Smooth muscle cell (in vitro differentiated cells): ENCODE data around the gene ANXA6. TPM values are rescaled to one million over a fixed set of nuclear protein-coding genes. Genes with fewer than 3 reads are reported as not detected.

Experiments used
- DNase-seq: peaks from one replicate; lab custom pipeline; 2025; ENCODE audit not compliant: unreplicated experiment; lab: John Stamatoyannopoulos, UW
- H2AFZ ChIP-seq: fragments of 200-600 bp; sonication (generic); 2 replicates; pipeline ENCODE4 v1.6.0; 2016; ENCODE audit warnings: antibody characterized with exemption, low read depth, mild to moderate bottlenecking
- H3F3A ChIP-seq: fragments of 200-600 bp; sonication (generic); 2 replicates; pipeline ENCODE4 v1.6.0; 2017; ENCODE audit warnings: antibody characterized with exemption, low read depth
- H3K27ac ChIP-seq: fragments of 200-600 bp; sonication (generic); 2 replicates; pipeline ENCODE4 v1.5.1; 2016; ENCODE audit warnings: low read depth, mild to moderate bottlenecking
- H3K27me3 ChIP-seq: fragments of 200-600 bp; sonication (generic); 2 replicates; pipeline ENCODE4 v1.6.1; 2016; ENCODE audit warnings: low read depth, mild to moderate bottlenecking
- H3K36me3 ChIP-seq: fragments of 200-600 bp; sonication (generic); 2 replicates; pipeline ENCODE4 v1.5.1; 2016; ENCODE audit warnings: low read depth
- H3K4me1 ChIP-seq: fragments of 200-600 bp; sonication (generic); 2 replicates; pipeline ENCODE4 v1.5.1; 2016; ENCODE audit warnings: low read depth
- H3K4me2 ChIP-seq: fragments of 200-600 bp; sonication (generic); 2 replicates; pipeline ENCODE4 v1.6.0; 2016; ENCODE audit warnings: mild to moderate bottlenecking
- H3K4me3 ChIP-seq: fragments of 200-600 bp; sonication (generic); 2 replicates; pipeline ENCODE4 v1.5.1; 2016; ENCODE audit warnings: mild to moderate bottlenecking
- H3K79me2 ChIP-seq: fragments of 200-600 bp; sonication (generic); 2 replicates; pipeline ENCODE4 v1.6.0; 2016; ENCODE audit warnings: low read depth, mild to moderate bottlenecking
- H3K9ac ChIP-seq: fragments of 200-600 bp; sonication (generic); 2 replicates; pipeline ENCODE4 v1.6.0; 2016; ENCODE audit warnings: low read depth
- H3K9me3 ChIP-seq: fragments of 200-600 bp; sonication (generic); replicated peaks from 2 replicates; pipeline ENCODE4 v1.5.1; 2016; ENCODE audit warnings: low read depth
- H4K20me1 ChIP-seq: fragments of 200-600 bp; sonication (generic); 2 replicates; pipeline ENCODE4 v1.6.0; 2016; ENCODE audit warnings: low read depth
- WGBS: methylation state at CpG from one replicate; pipeline ENCODE4 v1.1.7; 2016; ENCODE audit warnings: low lambda C conversion rate; 5-methylcytosine and 5-hydroxymethylcytosine counted together
- polyA plus RNA-seq: library from polyadenylated mRNA; unstranded; fragments of >200 nt; fragmentation: Nextera tagmentation; extraction: Ambion mirVana; gene quantifications from 2 replicates; pipeline ENCODE4 v1.2.1, GENCODE V29; 2016
- total RNA-seq: library from RNA; depleted of rRNA; stranded (reverse); fragments of >200 nt; gene quantifications from 2 replicates; pipeline ENCODE4 v1.2.3, GENCODE V29; 2014
- TF ChIP-seq, protein P1 (sequence below): fragments of 200-600 bp; sonication (generic); IDR thresholded peaks from 2 replicates; pipeline ENCODE4 v1.5.1; 2017; ENCODE audit warnings: borderline replicate concordance, mild to moderate bottlenecking, antibody characterized with exemption; ENCODE audit not compliant: insufficient read depth, poor library complexity, severe bottlenecking

ANXA6 gene
- total and polyA plus RNA-seq, 2 experiments from 2014 or later, result 264 to 279 TPM

GRCh38 chr5:151150471-151151262 is 6.9 kb downstream of the ANXA6 start:
- H4K20me1 ChIP-seq, result peaks cover 99% of the 10 kb centered on the region
- H3K36me3 ChIP-seq, result no peaks in the 10 kb centered on the region
- no peaks in the 10 kb centered on the region for H3K27me3 ChIP-seq
- no peak overlapping the region for H3K4me3 ChIP-seq
- peaks cover 100% of the 10 kb centered on the region for H3K79me2 ChIP-seq
- H3K4me2 ChIP-seq, result peak overlapping the region; percentile 57
- H3K27ac ChIP-seq, result peak overlapping the region; percentile 79
- H3K4me1 ChIP-seq, result peaks cover 12% of the 10 kb centered on the region
- TF ChIP-seq, protein P1, sequence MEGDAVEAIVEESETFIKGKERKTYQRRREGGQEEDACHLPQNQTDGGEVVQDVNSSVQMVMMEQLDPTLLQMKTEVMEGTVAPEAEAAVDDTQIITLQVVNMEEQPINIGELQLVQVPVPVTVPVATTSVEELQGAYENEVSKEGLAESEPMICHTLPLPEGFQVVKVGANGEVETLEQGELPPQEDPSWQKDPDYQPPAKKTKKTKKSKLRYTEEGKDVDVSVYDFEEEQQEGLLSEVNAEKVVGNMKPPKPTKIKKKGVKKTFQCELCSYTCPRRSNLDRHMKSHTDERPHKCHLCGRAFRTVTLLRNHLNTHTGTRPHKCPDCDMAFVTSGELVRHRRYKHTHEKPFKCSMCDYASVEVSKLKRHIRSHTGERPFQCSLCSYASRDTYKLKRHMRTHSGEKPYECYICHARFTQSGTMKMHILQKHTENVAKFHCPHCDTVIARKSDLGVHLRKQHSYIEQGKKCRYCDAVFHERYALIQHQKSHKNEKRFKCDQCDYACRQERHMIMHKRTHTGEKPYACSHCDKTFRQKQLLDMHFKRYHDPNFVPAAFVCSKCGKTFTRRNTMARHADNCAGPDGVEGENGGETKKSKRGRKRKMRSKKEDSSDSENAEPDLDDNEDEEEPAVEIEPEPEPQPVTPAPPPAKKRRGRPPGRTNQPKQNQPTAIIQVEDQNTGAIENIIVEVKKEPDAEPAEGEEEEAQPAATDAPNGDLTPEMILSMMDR, result no peak
- H2AFZ ChIP-seq, result no peak overlapping the region
- peaks cover 19% of the 10 kb centered on the region for H3F3A ChIP-seq
- no peaks in the 10 kb centered on the region for H3K9me3 ChIP-seq
- WGBS, result 42% methylated on average over 5 of the region's 5 CpGs
- peak overlapping the region; percentile 22 for H3K9ac ChIP-seq
- no peak for DNase-seq

DNA sequence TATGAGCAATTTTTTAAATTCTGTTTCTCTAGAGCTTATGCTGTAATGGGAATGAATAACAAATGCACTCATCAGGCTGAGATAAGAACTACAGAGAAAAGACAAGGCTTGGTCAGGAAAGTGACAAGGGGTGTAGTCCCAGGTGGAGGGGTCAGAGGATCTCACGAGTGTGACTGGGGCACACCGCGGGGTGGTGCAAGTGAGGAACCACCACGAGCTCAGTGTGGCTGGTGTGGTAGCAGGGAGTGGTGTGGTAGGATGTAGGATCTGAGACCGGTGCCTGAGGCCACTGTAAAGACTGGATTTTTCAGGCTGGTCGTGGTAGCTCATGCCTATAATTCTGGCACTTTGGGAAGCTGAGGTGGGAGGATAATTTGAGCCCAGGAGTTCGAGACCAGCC is 9.0 kb downstream of the ANXA6 start:
- DNase-seq, result no peak
- 97% methylated on average over 7 of the region's 7 CpGs for WGBS
- peaks cover 100% of the 10 kb centered on the region for H4K20me1 ChIP-seq

DNA sequence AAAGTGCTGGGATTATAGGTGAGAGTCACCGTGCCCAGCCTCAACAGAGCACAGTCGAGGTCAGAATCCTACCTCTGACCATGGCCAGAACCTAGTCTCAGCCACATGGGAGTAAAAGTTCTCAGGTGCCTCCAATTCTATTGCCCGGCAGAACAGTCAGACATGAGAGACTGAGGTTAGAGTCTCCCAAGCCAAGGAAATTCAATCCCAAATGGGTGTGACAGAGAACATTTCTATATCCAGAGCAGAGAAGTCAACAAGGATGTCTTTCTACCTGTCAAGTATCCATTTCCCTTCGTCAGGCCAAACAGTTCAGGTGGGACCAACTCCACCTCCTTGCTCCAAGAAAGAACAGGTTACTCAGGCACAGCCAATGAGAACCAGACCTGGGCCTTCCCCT is 10.5 kb downstream of the ANXA6 start:
- H3K27ac ChIP-seq, result no peak overlapping the region
- no peak overlapping the region for H3K4me3 ChIP-seq
- H3K79me2 ChIP-seq, result peaks cover 100% of the 10 kb centered on the region
- no peaks in the 10 kb centered on the region for H3K27me3 ChIP-seq
- no peak for DNase-seq
- H3K4me2 ChIP-seq, result no peak overlapping the region
- peaks cover 5% of the 10 kb centered on the region for H3F3A ChIP-seq
- H3K4me1 ChIP-seq, result peaks cover 12% of the 10 kb centered on the region
- H3K36me3 ChIP-seq, result no peaks in the 10 kb centered on the region
- H3K9ac ChIP-seq, result no peak overlapping the region
- WGBS, result 97% methylated on average over 4 of the region's 4 CpGs
- TF ChIP-seq, protein P1, result no peak
- no peaks in the 10 kb centered on the region for H3K9me3 ChIP-seq
- H2AFZ ChIP-seq, result no peak overlapping the region
- peaks cover 100% of the 10 kb centered on the region for H4K20me1 ChIP-seq

More for the DNA sequence above, 9.0 kb downstream of the ANXA6 start:
- peaks cover 12% of the 10 kb centered on the region for H3K4me1 ChIP-seq
- H2AFZ ChIP-seq, result no peak overlapping the region
- H3K9me3 ChIP-seq, result no peaks in the 10 kb centered on the region
- H3F3A ChIP-seq, result peaks cover 19% of the 10 kb centered on the region
- no peak overlapping the region for H3K4me2 ChIP-seq
- H3K27ac ChIP-seq, result no peak overlapping the region
- H3K4me3 ChIP-seq, result no peak overlapping the region
- H3K79me2 ChIP-seq, result peaks cover 100% of the 10 kb centered on the region
- H3K9ac ChIP-seq, result no peak overlapping the region
- TF ChIP-seq, protein P1, result no peak
- no peaks in the 10 kb centered on the region for H3K36me3 ChIP-seq
- no peaks in the 10 kb centered on the region for H3K27me3 ChIP-seq

- Histone ChIP-seq H3K4me3 (no peak overlapping the region), H3K36me3 (no peaks in the 10 kb centered on the region), H3K79me2 (peaks cover 99% of the 10 kb centered on the region), H4K20me1 (peaks cover 100% of the 10 kb centered on the region), H3F3A (no peaks in the 10 kb centered on the region), H3K4me2 (no peak overlapping the region), H3K27me3 (no peaks in the 10 kb centered on the region), H3K4me1 (peaks cover 19% of the 10 kb centered on the region), H3K9ac (no peak overlapping the region), H3K9me3 (no peaks in the 10 kb centered on the region), H2AFZ (no peak overlapping the region), H3K27ac (no peak overlapping the region)
- TF ChIP-seq, protein P1, result no peak
- DNase-seq, result no peak
Observed at GRCh38 chr5:151146061-151146460, 11.5 kb downstream of the ANXA6 start.
